ES-I3 (cell line): Measurements from ENCODE around the gene IFT27.
"Not testable (repeated sequence)": the region's sequence is repeated elsewhere in the genome, so short reads cannot be mapped to it uniquely, and the experiment has no call there.

Source experiments
- H3K36me3 ChIP-seq: 2 replicates; pipeline ENCODE4 v1.6.1; 2013; ENCODE audit warnings: mild to moderate bottlenecking, low read length, control low read depth, moderate library complexity; ENCODE audit not compliant: insufficient read depth
- H3K4me1 ChIP-seq: 2 replicates; pipeline ENCODE4 v1.6.1; 2013; ENCODE audit warnings: mild to moderate bottlenecking, control low read depth, low read length; ENCODE audit not compliant: insufficient read depth
- H3K9ac ChIP-seq: 2 replicates; pipeline ENCODE4 v1.6.1; 2013; ENCODE audit warnings: low read depth, mild to moderate bottlenecking, low read length, moderate library complexity
- H3K9me3 ChIP-seq: 2 replicates; pipeline ENCODE4 v1.6.1; 2013; ENCODE audit warnings: mild to moderate bottlenecking, low read length, moderate library complexity; ENCODE audit not compliant: control insufficient read depth, insufficient read depth

Gene IFT27

DNA sequence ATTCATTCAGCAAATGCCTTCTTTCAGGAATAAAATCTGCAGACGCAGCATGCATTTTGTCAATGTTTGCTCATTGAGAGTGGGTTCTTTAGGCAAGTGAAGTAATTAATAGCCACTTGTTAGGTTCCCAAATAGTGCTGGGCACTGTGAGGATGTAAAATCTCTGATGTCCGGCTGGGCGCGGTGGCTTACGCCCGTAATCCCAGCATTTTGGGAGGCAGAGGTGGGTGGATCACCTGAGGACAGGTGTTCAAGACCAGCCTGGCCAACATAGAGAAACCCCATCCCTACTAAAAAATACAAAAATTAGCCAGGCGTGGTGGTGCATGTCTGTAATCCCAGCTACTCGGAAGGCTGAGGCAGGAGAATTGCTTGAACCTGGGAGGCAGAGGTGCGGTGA lies 21.0 kb downstream of the IFT27 start:
- H3K9ac ChIP-seq, H3K4me1 ChIP-seq, H3K36me3 ChIP-seq, H3K9me3 ChIP-seq: not testable (repeated sequence)

DNA sequence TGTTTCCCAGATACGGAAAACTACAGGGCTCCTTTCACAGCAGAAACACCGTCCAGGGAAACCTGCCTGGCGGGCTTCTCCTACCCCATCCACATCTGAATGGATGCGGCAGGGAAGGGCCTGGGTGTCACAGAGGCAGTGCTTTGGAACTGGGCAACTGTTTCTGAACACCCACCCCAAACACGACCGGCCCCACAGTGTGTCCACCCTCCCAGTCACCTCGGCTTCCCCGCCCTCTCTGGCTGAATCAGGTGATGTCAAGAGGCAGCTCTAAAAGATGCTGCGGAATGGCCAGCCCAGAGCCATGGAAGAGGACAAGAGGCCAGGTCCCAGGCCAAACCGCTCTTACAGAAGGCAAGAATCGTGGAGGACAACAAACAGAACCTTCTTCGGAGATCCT lies 22.0 kb downstream of the IFT27 start:
- Histone ChIP-seq H3K36me3 (no peaks in the 10 kb centered on the region), H3K9ac (no peak overlapping the region), H3K4me1 (no peaks in the 10 kb centered on the region), H3K9me3 (no peaks in the 10 kb centered on the region)

DNA sequence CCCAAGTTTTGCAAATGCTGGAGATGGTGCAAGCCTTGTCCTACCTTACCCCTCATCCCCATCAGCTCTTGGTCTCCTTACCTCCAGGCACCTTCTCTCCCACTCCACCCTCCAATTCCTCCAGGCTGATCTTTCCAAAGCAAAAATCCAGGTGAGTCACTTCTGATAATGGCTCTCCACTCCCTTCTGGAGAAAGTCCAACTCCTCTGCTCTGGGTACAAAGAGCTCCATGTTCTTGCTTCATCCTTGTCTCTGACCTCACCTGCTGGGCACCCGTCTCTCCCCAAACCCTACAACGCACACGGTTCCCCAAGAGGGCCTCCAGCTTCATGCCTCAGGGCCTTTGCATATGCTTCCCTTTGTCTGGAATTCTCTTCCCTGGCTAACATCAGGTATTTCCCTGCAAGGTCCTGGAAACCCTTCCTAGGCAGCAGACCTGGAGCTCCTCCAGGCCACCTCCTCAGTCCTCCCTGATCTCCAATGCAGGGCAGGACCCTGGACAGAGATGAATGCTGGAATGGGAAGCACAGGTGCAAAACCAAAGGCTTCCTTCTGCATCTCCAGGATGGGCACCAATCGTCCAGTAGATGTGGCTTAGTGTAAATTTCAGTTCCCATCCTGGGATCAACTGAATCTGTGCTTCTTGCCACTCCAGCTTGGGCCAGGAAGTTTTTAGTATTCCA lies 22.7 kb downstream of the IFT27 start:
- no peaks in the 10 kb centered on the region for H3K36me3 ChIP-seq
- H3K9ac ChIP-seq, result no peak overlapping the region
- no peaks in the 10 kb centered on the region for H3K9me3 ChIP-seq

GRCh38 chr22:36746375-36746970 lies 29.4 kb downstream of the IFT27 start:
- Histone ChIP-seq H3K36me3 (no peaks in the 10 kb centered on the region), H3K4me1 (no peaks in the 10 kb centered on the region), H3K9me3 (no peaks in the 10 kb centered on the region), H3K9ac (no peak overlapping the region)

More for the DNA sequence above, 22.7 kb downstream of the IFT27 start:
- H3K4me1 ChIP-seq, result no peaks in the 10 kb centered on the region

- Histone ChIP-seq H3K9me3 (no peaks in the 10 kb centered on the region), H3K4me1 (no peaks in the 10 kb centered on the region), H3K36me3 (no peaks in the 10 kb centered on the region), H3K9ac (no peak overlapping the region)
Measured at GRCh38 chr22:36745301-36745995, 30.5 kb downstream of the IFT27 start.

- no peaks in the 10 kb centered on the region for H3K9me3 ChIP-seq
- H3K4me1 ChIP-seq, result no peaks in the 10 kb centered on the region
- H3K36me3 ChIP-seq, result no peaks in the 10 kb centered on the region
- no peak overlapping the region for H3K9ac ChIP-seq
Measured at GRCh38 chr22:36744791-36745190, 31.1 kb downstream of the IFT27 start.

DNA sequence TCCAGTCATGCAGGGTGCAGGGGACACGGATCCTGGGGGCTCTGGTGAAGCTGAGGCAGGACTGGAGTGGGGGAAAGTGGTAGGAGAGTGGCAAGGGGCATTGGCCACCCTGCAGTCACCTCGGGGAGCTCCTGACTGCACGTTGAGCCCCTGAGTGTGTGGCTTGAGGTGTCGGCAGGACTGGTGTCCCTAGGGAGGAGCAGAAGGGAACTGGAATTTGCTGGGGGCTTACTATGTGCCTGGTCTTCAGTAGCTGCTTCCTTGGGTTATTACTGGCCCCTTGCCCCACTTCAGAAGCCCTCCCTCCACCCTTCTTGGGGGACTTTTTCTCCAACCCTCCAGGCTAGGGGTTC lies 31.5 kb downstream of the IFT27 start:
- Histone ChIP-seq H3K9me3 (no peaks in the 10 kb centered on the region), H3K9ac (no peak overlapping the region), H3K36me3 (no peaks in the 10 kb centered on the region)

DNA sequence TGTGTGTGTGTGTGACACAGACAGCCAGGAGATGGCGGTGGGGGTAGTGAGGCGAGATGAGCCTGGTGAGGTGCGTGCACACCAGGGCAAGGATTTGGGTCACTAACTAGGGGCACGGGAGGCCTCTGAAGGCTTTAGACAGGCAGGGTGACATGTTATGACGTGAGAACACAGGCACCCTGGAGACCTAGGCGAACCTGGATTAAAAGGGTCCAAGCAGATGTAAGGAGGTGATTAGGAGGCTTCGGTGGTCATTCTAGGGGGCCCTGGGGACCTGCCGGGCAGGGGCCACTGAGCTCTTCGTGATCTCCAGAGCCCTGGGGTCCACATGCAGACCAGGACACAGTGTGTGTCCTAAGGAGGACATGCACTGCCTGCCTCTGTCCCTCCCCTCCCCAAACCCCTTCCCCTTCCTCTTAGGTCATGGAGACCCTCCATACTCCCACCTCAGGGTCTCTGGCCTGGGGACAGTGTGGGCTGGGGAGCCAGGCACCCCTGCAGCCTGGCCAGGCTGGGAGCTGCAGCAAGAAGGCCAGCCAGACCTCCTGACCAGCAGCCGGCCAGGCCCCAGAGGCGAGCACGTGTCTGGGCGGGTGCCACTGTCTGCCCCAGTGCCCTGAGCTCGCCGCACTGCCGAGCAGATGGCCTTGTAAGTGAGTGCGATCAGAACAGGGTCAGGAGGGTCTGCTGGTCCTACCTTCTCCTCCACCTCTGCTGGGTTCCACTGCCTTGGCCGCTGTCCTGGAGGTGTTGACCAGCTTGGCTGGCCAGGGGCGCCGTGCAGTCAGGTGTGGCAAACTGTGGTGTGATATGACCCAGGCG lies 32.1 kb downstream of the IFT27 start:
- no peaks in the 10 kb centered on the region for H3K9me3 ChIP-seq
- no peaks in the 10 kb centered on the region for H3K36me3 ChIP-seq
- H3K4me1 ChIP-seq, result no peaks in the 10 kb centered on the region
- no peak overlapping the region for H3K9ac ChIP-seq

More for the DNA sequence above, 31.5 kb downstream of the IFT27 start:
- no peaks in the 10 kb centered on the region for H3K4me1 ChIP-seq

GRCh38 chr22:36743011-36743410 lies 32.9 kb downstream of the IFT27 start:
- Histone ChIP-seq H3K4me1 (no peaks in the 10 kb centered on the region), H3K9me3 (no peaks in the 10 kb centered on the region)

DNA sequence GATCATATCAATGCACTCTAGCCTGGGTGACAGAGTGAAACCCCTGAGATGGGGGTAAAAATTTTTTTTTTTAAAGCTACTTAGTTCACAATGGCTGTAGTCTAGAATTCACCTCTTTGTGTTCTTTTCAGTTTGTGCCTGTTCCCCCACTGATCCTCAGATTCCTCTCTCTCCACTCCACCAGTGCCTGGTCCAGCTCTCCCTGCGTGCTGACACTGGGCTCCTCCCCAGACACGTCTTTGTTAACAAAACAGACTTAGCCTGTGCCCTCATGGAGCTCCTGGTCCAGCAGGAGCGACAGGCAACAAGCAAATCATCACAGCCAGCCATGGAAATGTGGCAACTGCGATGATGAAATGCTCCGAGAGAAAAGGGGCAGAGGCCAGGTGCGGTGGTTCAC lies 34.0 kb downstream of the IFT27 start:
- no peaks in the 10 kb centered on the region for H3K4me1 ChIP-seq
- H3K9me3 ChIP-seq, result no peaks in the 10 kb centered on the region
- H3K9ac ChIP-seq, result no peak overlapping the region
- H3K36me3 ChIP-seq, result no peaks in the 10 kb centered on the region

More at GRCh38 chr22:36743011-36743410, 32.9 kb downstream of the IFT27 start:
- Histone ChIP-seq H3K36me3 (no peaks in the 10 kb centered on the region), H3K9ac (no peak overlapping the region)

DNA sequence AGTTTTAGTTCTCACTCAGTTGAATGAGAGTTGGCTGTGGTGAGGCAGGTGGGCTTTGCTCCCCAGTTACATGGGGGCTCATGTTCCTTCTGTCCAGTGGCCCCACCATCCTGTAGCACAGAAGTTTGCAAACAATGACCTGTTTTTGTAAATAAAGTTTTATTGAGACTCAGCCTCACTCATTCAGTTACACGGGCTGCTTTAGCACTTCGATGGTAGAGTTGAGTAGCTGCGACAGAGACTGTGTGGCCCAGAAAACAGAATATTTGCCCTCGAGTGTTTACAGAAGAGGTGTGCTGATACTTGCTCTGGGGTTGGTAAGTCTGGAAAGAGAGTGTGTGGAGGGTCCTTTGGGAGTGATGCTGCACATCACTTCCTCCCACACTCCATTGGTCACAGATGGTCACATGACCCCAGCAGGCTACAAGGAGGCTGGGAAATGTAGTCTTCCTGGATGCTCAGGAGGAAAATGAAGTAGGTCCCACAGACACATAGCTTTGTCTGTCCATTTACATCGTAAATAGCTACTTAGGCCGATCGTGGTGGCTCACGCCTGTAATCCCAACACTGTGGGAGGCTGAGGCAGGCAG lies 34.6 kb downstream of the IFT27 start:
- Histone ChIP-seq H3K4me1 (no peaks in the 10 kb centered on the region), H3K36me3 (no peaks in the 10 kb centered on the region), H3K9me3 (no peaks in the 10 kb centered on the region), H3K9ac (no peak overlapping the region)

GRCh38 chr22:36740716-36741115 lies 35.2 kb downstream of the IFT27 start:
- H3K36me3 ChIP-seq, result no peaks in the 10 kb centered on the region
- no peaks in the 10 kb centered on the region for H3K9me3 ChIP-seq
- H3K4me1 ChIP-seq, result no peaks in the 10 kb centered on the region
- no peak overlapping the region for H3K9ac ChIP-seq

DNA sequence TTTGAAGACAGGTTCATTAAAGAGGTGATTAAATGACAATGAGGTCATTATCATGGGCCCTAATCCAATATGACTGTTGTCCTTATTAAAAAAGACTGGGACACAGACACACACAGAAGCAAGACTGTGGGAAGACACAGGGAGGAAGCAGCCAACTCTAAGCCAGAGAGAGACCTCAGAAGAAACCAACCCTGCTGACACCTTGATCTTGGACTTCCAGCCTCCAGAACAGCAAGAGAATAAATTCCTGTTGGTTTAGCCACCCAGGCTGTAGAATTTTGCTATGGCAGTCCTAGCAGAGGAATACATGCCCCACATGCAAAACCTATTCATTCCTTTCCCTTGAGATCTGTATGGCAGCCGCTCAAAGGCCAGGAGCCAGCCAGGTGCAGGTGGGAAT lies 36.7 kb downstream of the IFT27 start:
- Histone ChIP-seq H3K9me3 (no peaks in the 10 kb centered on the region), H3K4me1 (peaks cover 3% of the 10 kb centered on the region; the same call in 1 of the 2 replicates), H3K9ac (no peak overlapping the region), H3K36me3 (no peaks in the 10 kb centered on the region)

DNA sequence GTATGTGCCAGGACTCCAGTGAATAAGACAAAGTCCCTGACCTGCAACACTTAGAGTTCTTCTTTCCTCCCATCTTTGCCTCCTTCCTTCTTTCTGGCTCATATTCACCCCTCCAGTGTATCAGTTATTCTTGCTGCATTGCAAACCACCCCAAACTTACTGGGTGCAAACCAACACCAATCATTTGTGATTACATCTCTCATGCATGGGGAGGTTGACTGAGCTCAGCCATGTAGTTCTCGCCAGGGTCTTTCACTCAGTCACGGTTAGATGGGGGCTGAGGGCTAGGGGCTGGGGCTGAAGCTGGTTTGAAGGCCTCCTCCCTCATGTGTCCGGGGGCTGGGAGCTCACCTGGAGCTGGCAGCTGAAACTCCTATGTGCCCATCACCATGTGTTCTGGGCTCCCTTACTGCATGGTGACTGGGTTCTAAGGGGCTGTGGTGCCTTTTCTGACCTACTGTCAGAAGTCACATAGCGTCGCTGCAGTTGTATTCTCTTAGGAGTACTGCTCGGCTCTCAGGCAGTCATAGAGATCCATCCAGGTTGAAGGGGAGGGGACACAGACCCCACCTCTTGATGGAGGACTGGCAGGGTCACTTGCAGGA lies 37.4 kb downstream of the IFT27 start:
- Histone ChIP-seq H3K4me1 (peaks cover 6% of the 10 kb centered on the region; the same call in 1 of the 2 replicates), H3K9me3 (no peaks in the 10 kb centered on the region), H3K36me3 (no peaks in the 10 kb centered on the region), H3K9ac (no peak overlapping the region)
